ENCODE data around the gene ALDH1B1. TPM values are rescaled to one million over a fixed set of nuclear protein-coding genes. Genes with fewer than 3 reads are reported as not detected.

Gene ALDH1B1
- total and polyA plus RNA-seq, 2 donors (not counting 3 experiments of a cell fraction or from before 2014, with no cell fraction given): 11.5 to 20.5 TPM

- DNase-seq (ENCODE audit: low read depth, low spot score): peak; percentile 35
- Histone ChIP-seq H3K36me3 (ENCODE audit: control insufficient read depth in 2 of 2, extremely low read depth in 1 of 2, insufficient read depth in 2 of 2, low read length in 2 of 2) (no peaks in the 10 kb centered on the region), H3K79me2 (ENCODE audit: control insufficient read depth, insufficient read depth, low read length) (no peaks in the 10 kb centered on the region), H3K4me2 (ENCODE audit: insufficient read depth, low read length) (no peak overlapping the region), H3K9ac (replicated peaks; ENCODE audit: extremely low read depth, insufficient read depth, low read length) (no peak overlapping the region), H3K4me1 (ENCODE audit: control insufficient read depth, extremely low read depth, insufficient read depth, low read length) (peaks cover 9% of the 10 kb centered on the region), H3K27ac (ENCODE audit: insufficient read depth, low read depth, low read length) (no peak overlapping the region), H2AFZ (ENCODE audit: low read depth, low read length) (no peak overlapping the region), H3K9me1 (replicated peaks; ENCODE audit: control insufficient read depth, extremely low read depth, insufficient read depth, low read length) (no peaks in the 10 kb centered on the region), H4K20me1 (replicated peaks; ENCODE audit: control insufficient read depth, extremely low read depth, insufficient read depth, low read length) (no peaks in the 10 kb centered on the region), H3K4me3 (replicated peaks in 1 of 3; ENCODE audit: insufficient read depth in 1 of 3, low read depth in 1 of 3, low read length in 3 of 3) (no peak overlapping the region), H3K27me3 (ENCODE audit: control insufficient read depth in 2 of 2, insufficient read depth in 2 of 2, low read length in 2 of 2) (no peaks in the 10 kb centered on the region), H3K9me3 (replicated peaks; ENCODE audit: control insufficient read depth, insufficient read depth, low read length) (no peaks in the 10 kb centered on the region)
- intact Hi-C loops (cut with micrococcal nuclease) (no loop called here), dilution Hi-C loops (cut with MboI; ENCODE audit: extremely low pct_ligation_motif_present, low sequenced_read_pairs) (no loop called here)
- ChIA-PET POLR2A (no interaction called here), CTCF (no interaction called here)
- no peak for FAIRE-seq
- BruUV-seq (replicated peaks): no TSS peak
- peak; percentile 8 for TF ChIP-seq GATA2 (IDR thresholded peaks at IDR 0.05; ENCODE audit: insufficient read depth, insufficient read length, low read depth, low read length)
- TF ChIP-seq EZH2 (IDR thresholded peaks at IDR 0.05; ENCODE audit: borderline replicate concordance, low read depth, low read length, severe bottlenecking): no peak
- no peak for TF ChIP-seq POLR2A (IDR thresholded peaks at IDR 0.05; ENCODE audit: low read depth, low read length)
These were observed 50.7 kb downstream of the ALDH1B1 start for GRCh38 chr9:38443181-38443580.

GRCh38 chr9:38443597-38443996 lies 51.1 kb downstream of the ALDH1B1 start:
- H3K27me3 ChIP-seq (ENCODE audit: control insufficient read depth in 2 of 2, insufficient read depth in 2 of 2, low read length in 2 of 2): no peaks in the 10 kb centered on the region
- no peak overlapping the region for H3K27ac ChIP-seq (ENCODE audit: insufficient read depth, low read depth, low read length)
- FAIRE-seq: no peak
- no peak overlapping the region for H3K9ac ChIP-seq (replicated peaks; ENCODE audit: extremely low read depth, insufficient read depth, low read length)
- H4K20me1 ChIP-seq (replicated peaks; ENCODE audit: control insufficient read depth, extremely low read depth, insufficient read depth, low read length): no peaks in the 10 kb centered on the region
- H2AFZ ChIP-seq (ENCODE audit: low read depth, low read length): no peak overlapping the region
- DNase-seq (ENCODE audit: low read depth, low spot score): no peak
- no peak overlapping the region for H3K4me2 ChIP-seq (ENCODE audit: insufficient read depth, low read length)
- no peaks in the 10 kb centered on the region for H3K36me3 ChIP-seq (ENCODE audit: control insufficient read depth in 2 of 2, extremely low read depth in 1 of 2, insufficient read depth in 2 of 2, low read length in 2 of 2)
- no peaks in the 10 kb centered on the region for H3K9me1 ChIP-seq (replicated peaks; ENCODE audit: control insufficient read depth, extremely low read depth, insufficient read depth, low read length)
- no TSS peak for BruUV-seq (replicated peaks)
- dilution Hi-C loops (cut with MboI; ENCODE audit: extremely low pct_ligation_motif_present, low sequenced_read_pairs): no loop called here
- H3K4me1 ChIP-seq (ENCODE audit: control insufficient read depth, extremely low read depth, insufficient read depth, low read length): peaks cover 9% of the 10 kb centered on the region
- no peaks in the 10 kb centered on the region for H3K79me2 ChIP-seq (ENCODE audit: control insufficient read depth, insufficient read depth, low read length)
- TF ChIP-seq, protein P1, sequence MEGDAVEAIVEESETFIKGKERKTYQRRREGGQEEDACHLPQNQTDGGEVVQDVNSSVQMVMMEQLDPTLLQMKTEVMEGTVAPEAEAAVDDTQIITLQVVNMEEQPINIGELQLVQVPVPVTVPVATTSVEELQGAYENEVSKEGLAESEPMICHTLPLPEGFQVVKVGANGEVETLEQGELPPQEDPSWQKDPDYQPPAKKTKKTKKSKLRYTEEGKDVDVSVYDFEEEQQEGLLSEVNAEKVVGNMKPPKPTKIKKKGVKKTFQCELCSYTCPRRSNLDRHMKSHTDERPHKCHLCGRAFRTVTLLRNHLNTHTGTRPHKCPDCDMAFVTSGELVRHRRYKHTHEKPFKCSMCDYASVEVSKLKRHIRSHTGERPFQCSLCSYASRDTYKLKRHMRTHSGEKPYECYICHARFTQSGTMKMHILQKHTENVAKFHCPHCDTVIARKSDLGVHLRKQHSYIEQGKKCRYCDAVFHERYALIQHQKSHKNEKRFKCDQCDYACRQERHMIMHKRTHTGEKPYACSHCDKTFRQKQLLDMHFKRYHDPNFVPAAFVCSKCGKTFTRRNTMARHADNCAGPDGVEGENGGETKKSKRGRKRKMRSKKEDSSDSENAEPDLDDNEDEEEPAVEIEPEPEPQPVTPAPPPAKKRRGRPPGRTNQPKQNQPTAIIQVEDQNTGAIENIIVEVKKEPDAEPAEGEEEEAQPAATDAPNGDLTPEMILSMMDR (IDR thresholded peaks at IDR 0.05; ENCODE audit: extremely low read depth in 1 of 2, insufficient read depth in 1 of 2, low read depth in 1 of 2, low read length in 2 of 2): no peak
- TF ChIP-seq JUN (IDR thresholded peaks at IDR 0.05; ENCODE audit: borderline replicate concordance, insufficient read depth, insufficient read length, low read depth) (no peak), MYC (IDR thresholded peaks at IDR 0.05; ENCODE audit: low read depth, low read length) (no peak), POLR2A (IDR thresholded peaks at IDR 0.05; ENCODE audit: low read depth, low read length) (no peak), GATA2 (IDR thresholded peaks at IDR 0.05; ENCODE audit: insufficient read depth, insufficient read length, low read depth, low read length) (peak; percentile 0), MAX (IDR thresholded peaks at IDR 0.05; ENCODE audit: insufficient read depth, insufficient read length) (no peak), POLR2AphosphoS5 (IDR thresholded peaks at IDR 0.05; ENCODE audit: insufficient read depth, low read depth, low read length) (no peak), EZH2 (IDR thresholded peaks at IDR 0.05; ENCODE audit: borderline replicate concordance, low read depth, low read length, severe bottlenecking) (no peak), FOS (IDR thresholded peaks at IDR 0.05; ENCODE audit: borderline replicate concordance, insufficient read depth, low read length) (peak; percentile 38)
- intact Hi-C loops (cut with micrococcal nuclease): no loop called here
- CTCF ChIA-PET: no interaction called here
- no peaks in the 10 kb centered on the region for H3K9me3 ChIP-seq (replicated peaks; ENCODE audit: control insufficient read depth, insufficient read depth, low read length)
- POLR2A ChIA-PET: no interaction called here
- H3K4me3 ChIP-seq (replicated peaks in 1 of 3; ENCODE audit: insufficient read depth in 1 of 3, low read depth in 1 of 3, low read length in 3 of 3): no peak overlapping the region

Measured in endothelial cell of umbilical vein (primary cell).